Glomerular endothelial cell (primary cell): ENCODE data around the gene PPP2R1B. TPM values are rescaled to one million over a fixed set of nuclear protein-coding genes. Genes with fewer than 3 reads are reported as not detected.
A peak's percentile ranks its signal among the peaks of the same experiment; 100 is the strongest.
"Not testable (repeated sequence)": the region's sequence is repeated elsewhere in the genome, so short reads cannot be mapped to it uniquely, and the experiment has no call there.

ENCODE experiments used
- DNase-seq: peaks from one replicate; pipeline ENCODE4 v3.0.0-alpha.2; 2011; ENCODE audit warnings: low read depth, low spot score; ENCODE audit errors: extremely low read depth
- total RNA-seq: library from RNA; depleted of rRNA; stranded (reverse); fragments of >200 nt; gene quantifications from 2 replicates; pipeline ENCODE4 v1.2.3, GENCODE V29; 2015

The PPP2R1B gene
- total RNA-seq, 1 donor from 2014 or later, result 33.4 TPM

GRCh38 chr11:111729071-111729830 lies 36.9 kb downstream of the PPP2R1B start:
- DNase-seq, result no peak

GRCh38 chr11:111727431-111727830 lies 38.8 kb downstream of the PPP2R1B start:
- DNase-seq, result no peak

- no peak for DNase-seq
These were observed 39.9 kb downstream of the PPP2R1B start for GRCh38 chr11:111726301-111726713.

- DNase-seq, result no peak
These were observed 40.6 kb downstream of the PPP2R1B start for GRCh38 chr11:111725621-111726020.

GRCh38 chr11:111724615-111725129 lies 41.5 kb downstream of the PPP2R1B start:
- no peak for DNase-seq

- DNase-seq, result no peak
These were observed 42.6 kb downstream of the PPP2R1B start for GRCh38 chr11:111723595-111723994.

GRCh38 chr11:111722501-111722900 lies 43.7 kb downstream of the PPP2R1B start:
- DNase-seq, result no peak

GRCh38 chr11:111720801-111721494 lies 45.2 kb downstream of the PPP2R1B start:
- no peak for DNase-seq

- DNase-seq, result no peak
These were observed 46.8 kb downstream of the PPP2R1B start for GRCh38 chr11:111719379-111719778.

GRCh38 chr11:111718859-111719258 lies 47.3 kb downstream of the PPP2R1B start:
- no peak for DNase-seq

- DNase-seq, result no peak
These were observed 47.8 kb downstream of the PPP2R1B start for GRCh38 chr11:111718436-111718835.

- DNase-seq, result not testable (repeated sequence)
These were observed 48.5 kb downstream of the PPP2R1B start for GRCh38 chr11:111717660-111718059.

GRCh38 chr11:111715142-111715816 lies 50.9 kb downstream of the PPP2R1B start:
- no peak for DNase-seq

- no peak for DNase-seq
These were observed 51.7 kb downstream of the PPP2R1B start for GRCh38 chr11:111714522-111714921.

GRCh38 chr11:111707691-111708067 lies 58.5 kb downstream of the PPP2R1B start:
- DNase-seq, result no peak

GRCh38 chr11:111707039-111707690 lies 59.0 kb downstream of the PPP2R1B start:
- DNase-seq, result peak; percentile 71

GRCh38 chr11:111703576-111703975 lies 62.6 kb downstream of the PPP2R1B start:
- no peak for DNase-seq

GRCh38 chr11:111702623-111703022 lies 63.6 kb downstream of the PPP2R1B start:
- DNase-seq, result no peak

GRCh38 chr11:111700162-111700561 lies 66.0 kb downstream of the PPP2R1B start:
- DNase-seq, result no peak

- no peak for DNase-seq
These were observed 66.5 kb downstream of the PPP2R1B start for GRCh38 chr11:111699579-111700156.
